PC-3 (cell line): ENCODE data around the gene SPACDR. TPM values are rescaled to one million over a fixed set of nuclear protein-coding genes. Genes with fewer than 3 reads are reported as not detected.

Experiments
- ATAC-seq: fragments of 200-7000 bp; cut with Tn5 transposase; 2 replicates; pipeline ENCODE4 v1.9.1; 2020; ENCODE audit warnings: mild to moderate bottlenecking, moderate library complexity
- BruUV-seq: library from RNA; stranded (reverse); fragments of 400-500 nt; replicated peaks from 2 replicates; lab custom pipeline; 2021; lab: Mats Ljungman, UMichigan
- CTCF ChIA-PET: fragments of 300-600 bp; sonication (Branson Sonifier 250); formaldehyde crosslinking; loops from one replicate; lab custom pipeline; 2022; ENCODE audit warnings: antibody characterized with exemption; lab: Charles Lee
- POLR2A ChIA-PET: fragments of 300-600 bp; sonication (Branson Sonifier 250); formaldehyde crosslinking; loops from one replicate; lab custom pipeline; 2022; ENCODE audit warnings: antibody characterized with exemption; ENCODE audit not compliant: unreplicated experiment; lab: Charles Lee
- DNase-seq: peaks from one replicate; pipeline ENCODE4 v3.0.0-alpha.2; 2015
- H2AFZ ChIP-seq: fragments of 300-600 bp; sonication (generic); 2 replicates; pipeline ENCODE4 v1.6.0; 2016; ENCODE audit warnings: antibody characterized with exemption, low read length
- H3F3A ChIP-seq: fragments of 300-600 bp; sonication (generic); one replicate; pipeline ENCODE4 v1.6.0; 2017; ENCODE audit warnings: antibody characterized with exemption, low read length, control low read depth, mild to moderate bottlenecking; ENCODE audit not compliant: unreplicated experiment
- H3K27ac ChIP-seq: fragments of 300-600 bp; sonication (generic); 2 replicates; pipeline ENCODE4 v1.5.1; 2016; ENCODE audit warnings: mild to moderate bottlenecking, low read length
- H3K27me3 ChIP-seq: fragments of 300-600 bp; sonication (generic); 2 replicates; pipeline ENCODE4 v1.6.1; 2016; ENCODE audit warnings: low read length, mixed read lengths
- H3K36me3 ChIP-seq: fragments of 300-600 bp; sonication (generic); 2 replicates; pipeline ENCODE4 v1.6.1; 2016; ENCODE audit warnings: low read depth, mixed run types, low read length, mixed read lengths
- H3K4me1 ChIP-seq: fragments of 300-600 bp; sonication (generic); 2 replicates; pipeline ENCODE4 v1.5.1; 2016; ENCODE audit warnings: low read length; ENCODE audit not compliant: insufficient read depth
- H3K4me2 ChIP-seq: fragments of 300-600 bp; sonication (generic); 2 replicates; pipeline ENCODE4 v1.6.0; 2016; ENCODE audit warnings: low read length
- H3K4me3 ChIP-seq: fragments of 300-600 bp; sonication (generic); 2 replicates; pipeline ENCODE4 v1.5.1; 2016; ENCODE audit warnings: mild to moderate bottlenecking, low read length, mixed read lengths
- H3K79me2 ChIP-seq: fragments of 300-600 bp; sonication (generic); 2 replicates; pipeline ENCODE4 v1.6.1; 2017; ENCODE audit warnings: low read length, mixed read lengths
- H3K9ac ChIP-seq: fragments of 300-600 bp; sonication (generic); 2 replicates; pipeline ENCODE4 v1.6.0; 2016; ENCODE audit warnings: mild to moderate bottlenecking, low read length
- H3K9me2 ChIP-seq: fragments of 300-600 bp; sonication (generic); replicated peaks from 2 replicates; pipeline ENCODE4 v1.6.1; 2016; ENCODE audit warnings: mixed run types, low read length, mixed read lengths
- H3K9me3 ChIP-seq: fragments of 300-600 bp; sonication (generic); 2 replicates; pipeline ENCODE4 v1.6.1; 2016; ENCODE audit warnings: low read length, mixed read lengths
- H4K20me1 ChIP-seq: fragments of 300-600 bp; sonication (generic); 2 replicates; pipeline ENCODE4 v1.6.1; 2016; ENCODE audit warnings: low read length, mixed read lengths
- EZH2 ChIP-seq: fragments of 300-600 bp; sonication (generic); IDR thresholded peaks from one replicate; pipeline ENCODE4 v1.6.1; 2017; ENCODE audit warnings: antibody characterized with exemption, mild to moderate bottlenecking, low read length; ENCODE audit not compliant: unreplicated experiment
- EZH2phosphoT487 ChIP-seq: fragments of 300-600 bp; sonication (generic); IDR thresholded peaks from 2 replicates; pipeline ENCODE4 v1.6.1; 2018; ENCODE audit warnings: mild to moderate bottlenecking, antibody characterized with exemption, low read length, borderline replicate concordance
- intact Hi-C: fragments of 100-400 bp; cut with micrococcal nuclease; formaldehyde crosslinking; loops from 2 replicates; pipeline ENCODE4 v1.9.0; 2023
- total RNA-seq: library from RNA; depleted of rRNA; stranded (reverse); fragments of >200 nt; gene quantifications from 2 replicates; pipeline ENCODE4 v1.2.3, GENCODE V29; 2014
- TF ChIP-seq, protein P1 (sequence below): fragments of 300-600 bp; sonication (generic); conservative IDR thresholded peaks from 2 replicates; pipeline ENCODE4 v1.5.1; 2017; ENCODE audit warnings: antibody characterized with exemption, low read depth, mild to moderate bottlenecking, low read length

The SPACDR gene
- total RNA-seq, 1 experiment from 2014 or later = 0.11 TPM

DNA sequence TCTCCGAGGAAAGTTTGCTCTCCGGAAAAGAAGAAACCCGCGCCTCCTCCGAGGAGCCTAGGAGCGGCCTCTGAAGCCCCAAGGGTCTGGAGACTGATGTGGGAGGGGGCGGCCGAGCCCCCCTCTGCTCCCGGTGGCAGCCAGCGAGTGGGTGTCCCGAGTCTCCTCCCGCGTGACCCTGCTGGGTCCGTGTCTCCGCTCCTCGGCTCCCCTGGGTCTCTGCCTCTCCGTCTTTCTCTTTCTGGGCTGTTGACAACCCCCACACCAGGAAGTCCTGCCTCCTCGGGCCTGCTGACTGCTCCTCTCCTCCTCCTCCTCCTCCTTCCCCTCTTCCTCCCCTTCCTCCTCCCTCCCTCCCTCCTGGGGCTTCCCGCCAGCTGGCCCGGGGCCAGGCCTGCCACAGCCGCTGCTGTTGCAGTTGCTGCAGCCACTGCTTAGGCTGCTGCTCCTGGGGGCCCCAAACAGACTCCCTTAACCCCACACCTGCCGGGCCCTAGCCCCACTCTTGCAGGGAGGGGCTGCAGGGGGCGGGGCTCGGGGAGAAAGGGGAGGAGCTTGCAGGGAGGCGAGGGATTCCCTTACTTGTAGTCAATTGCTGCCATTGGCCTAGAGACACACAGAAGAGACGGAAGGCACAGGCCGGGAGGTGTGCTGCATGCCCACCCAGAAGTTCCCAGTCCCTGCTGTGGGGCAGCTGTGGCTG lies 15.0 kb upstream of the SPACDR start, which contains the start of gene TSC22D4:
Gene TSC22D4 (minus strand): TSS at position 257 of the 703 bp plus-strand sequence. CDS start 1,176 bp downstream, outside the sequence.
- no peaks in the 10 kb centered on the region for H3K9me2 ChIP-seq
- TF ChIP-seq EZH2phosphoT487 (no peak), EZH2 (no peak)
- TF ChIP-seq, protein P1, sequence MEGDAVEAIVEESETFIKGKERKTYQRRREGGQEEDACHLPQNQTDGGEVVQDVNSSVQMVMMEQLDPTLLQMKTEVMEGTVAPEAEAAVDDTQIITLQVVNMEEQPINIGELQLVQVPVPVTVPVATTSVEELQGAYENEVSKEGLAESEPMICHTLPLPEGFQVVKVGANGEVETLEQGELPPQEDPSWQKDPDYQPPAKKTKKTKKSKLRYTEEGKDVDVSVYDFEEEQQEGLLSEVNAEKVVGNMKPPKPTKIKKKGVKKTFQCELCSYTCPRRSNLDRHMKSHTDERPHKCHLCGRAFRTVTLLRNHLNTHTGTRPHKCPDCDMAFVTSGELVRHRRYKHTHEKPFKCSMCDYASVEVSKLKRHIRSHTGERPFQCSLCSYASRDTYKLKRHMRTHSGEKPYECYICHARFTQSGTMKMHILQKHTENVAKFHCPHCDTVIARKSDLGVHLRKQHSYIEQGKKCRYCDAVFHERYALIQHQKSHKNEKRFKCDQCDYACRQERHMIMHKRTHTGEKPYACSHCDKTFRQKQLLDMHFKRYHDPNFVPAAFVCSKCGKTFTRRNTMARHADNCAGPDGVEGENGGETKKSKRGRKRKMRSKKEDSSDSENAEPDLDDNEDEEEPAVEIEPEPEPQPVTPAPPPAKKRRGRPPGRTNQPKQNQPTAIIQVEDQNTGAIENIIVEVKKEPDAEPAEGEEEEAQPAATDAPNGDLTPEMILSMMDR = no peak
- H3K9ac ChIP-seq = peak within 1 kb of the TSS; percentile 84
- ATAC-seq (peak; percentile 77), DNase-seq (peak; percentile 82)
- no peaks in the 10 kb centered on the region for H3F3A ChIP-seq
- POLR2A ChIA-PET = interaction anchor here (0.6 kb wide), 2 partner anchors 42 to 147 kb away, joined by 4 to 5 read pairs; no protein-coding TSS in a partner anchor
- H3K4me1 ChIP-seq = peaks cover 11% of the 10 kb centered on the region; the same call in 1 of the 2 replicates
- CTCF ChIA-PET = interaction anchor here (0.5 to 0.9 kb wide), 5 partner anchors 13 to 195 kb away, joined by 3 to 11 read pairs (median 4); no protein-coding TSS in a partner anchor
- no peaks in the 10 kb centered on the region for H3K36me3 ChIP-seq
- no peak within 1 kb of the TSS for H3K27ac ChIP-seq
- H3K79me2 ChIP-seq = peaks cover 26% of the 10 kb centered on the region
- peak within 1 kb of the TSS; percentile 92 for H3K4me2 ChIP-seq
- BruUV-seq = no TSS peak
- H4K20me1 ChIP-seq = no peaks in the 10 kb centered on the region
- peak within 1 kb of the TSS; percentile 82 for H2AFZ ChIP-seq
- H3K9me3 ChIP-seq = no peaks in the 10 kb centered on the region
- no peaks in the 10 kb centered on the region for H3K27me3 ChIP-seq
- intact Hi-C loops = loop anchor here (2.0 kb wide), 1 partner anchor 60 kb away; the partner anchor contains the start of gene AGFG2
- H3K4me3 ChIP-seq = peak within 1 kb of the TSS; percentile 84

GRCh38 chr7:100477871-100478267 lies 13.8 kb upstream of the SPACDR start:
- Histone ChIP-seq H3K9ac (peak overlapping the region; percentile 84), H3F3A (no peaks in the 10 kb centered on the region), H4K20me1 (no peaks in the 10 kb centered on the region), H3K79me2 (peaks cover 26% of the 10 kb centered on the region), H3K36me3 (no peaks in the 10 kb centered on the region), H2AFZ (no peak overlapping the region), H3K4me3 (peak overlapping the region; percentile 84), H3K27me3 (no peaks in the 10 kb centered on the region), H3K9me2 (no peaks in the 10 kb centered on the region), H3K9me3 (no peaks in the 10 kb centered on the region), H3K27ac (no peak overlapping the region), H3K4me2 (peak overlapping the region; percentile 92), H3K4me1 (peaks cover 9% of the 10 kb centered on the region; the same call in 1 of the 2 replicates)
- TF ChIP-seq EZH2 (no peak), EZH2phosphoT487 (no peak)
- TF ChIP-seq, protein P1 = no peak
- no TSS peak for BruUV-seq
- ChIA-PET POLR2A (no interaction called here), CTCF (no interaction called here)
- ATAC-seq (no peak), DNase-seq (no peak)
- intact Hi-C loops = loop anchor here (2.0 kb wide), 1 partner anchor 61 kb away; the partner anchor contains the start of gene AGFG2
